ENCODE measurements around the gene PAQR5.

GRCh38 chr15:69415381-69415780 is 116.7 kb downstream of the PAQR5 start:
- no peak for TF ChIP-seq POLR2A (IDR thresholded peaks at IDR 0.05)
- TF ChIP-seq CTCF (IDR thresholded peaks at IDR 0.05) = no peak

All from body of pancreas (tissue), 4 donors.